GM23248 (cell line): ENCODE data around the gene DENND6A.
"Not testable (repeated sequence)": the region's sequence is repeated elsewhere in the genome, so short reads cannot be mapped to it uniquely, and the experiment has no call there.

Source experiments
- EZH2 ChIP-seq: fragments of 200-600 bp; sonication (generic); IDR thresholded peaks from 2 replicates; pipeline ENCODE4 v1.6.1; 2018; ENCODE audit warnings: antibody characterized with exemption, mild to moderate bottlenecking; ENCODE audit not compliant: insufficient read depth, poor library complexity, severe bottlenecking
- EZH2phosphoT487 ChIP-seq: fragments of 200-600 bp; sonication (generic); IDR thresholded peaks from 2 replicates; pipeline ENCODE4 v1.6.1; 2018; ENCODE audit warnings: antibody characterized with exemption, moderate library complexity, mild to moderate bottlenecking, low read depth; ENCODE audit not compliant: insufficient read depth

- not testable (repeated sequence) for TF ChIP-seq EZH2phosphoT487, EZH2
These were observed 12.5 kb upstream of the DENND6A start for GRCh38 chr3:57705351-57705750.
